ENCODE results near the gene MARK2. TPM values are rescaled to one million over a fixed set of nuclear protein-coding genes. Genes with fewer than 3 reads are reported as not detected.

Gene MARK2
- total and polyA plus RNA-seq, 2 donors, result 12.7 to 17.5 TPM

- peak; percentile 66 to 90 (median 74) for DNase-seq (ENCODE audit: low read depth in 6 of 9, low spot score in 9 of 9)
- H3K27ac ChIP-seq (ENCODE audit: low read depth in 1 of 2, low read length in 1 of 2), result peak overlapping the region; percentile 87 to 89
- H3K4me3 ChIP-seq (ENCODE audit: low read length in 2 of 2), result peak overlapping the region; percentile 51 to 53
- no peaks in the 10 kb centered on the region for H3K27me3 ChIP-seq (ENCODE audit: control insufficient read depth in 2 of 2, insufficient read depth in 1 of 2, low read length in 1 of 2)
- H3K4me1 ChIP-seq (ENCODE audit: control insufficient read depth in 2 of 2, insufficient read depth in 2 of 2, low read length in 2 of 2), result peaks cover 40 to 66% of the 10 kb centered on the region in 2 donors
- peaks cover 12 to 23% of the 10 kb centered on the region in 2 donors for H3K36me3 ChIP-seq (ENCODE audit: control insufficient read depth in 2 of 2, insufficient read depth in 2 of 2, low read length in 1 of 2)
- peaks cover 0 to 5% of the 10 kb centered on the region in 2 donors for H3K9me3 ChIP-seq (ENCODE audit: control insufficient read depth in 2 of 2, insufficient read depth in 1 of 2, low read length in 1 of 2)
- WGBS, result 28% methylated on average over 25 of the region's 25 CpGs
These were observed 49.5 kb downstream of the MARK2 start for GRCh38 chr11:63888170-63889086.

DNA sequence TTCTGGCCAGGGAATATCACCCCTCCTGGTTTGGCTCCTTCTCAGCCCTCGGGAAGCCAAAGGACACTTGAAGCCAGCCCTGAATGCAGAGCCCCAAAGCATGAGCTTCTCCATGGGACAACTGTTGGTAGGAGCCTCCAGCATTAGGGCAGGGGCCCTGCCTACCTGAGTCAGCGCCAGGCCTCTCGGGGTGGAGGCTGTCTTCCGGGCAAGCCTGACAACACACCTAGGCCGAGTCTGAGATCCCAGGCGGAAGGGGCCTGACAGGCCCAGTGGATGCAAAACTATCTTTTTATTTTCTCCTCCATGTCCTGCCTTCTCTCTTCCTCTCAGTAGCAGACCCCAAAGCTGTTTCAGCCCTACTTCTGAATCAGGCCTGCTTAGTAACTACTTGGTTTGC lies 50.4 kb downstream of the MARK2 start:
- whole genome bisulfite sequencing, result 96% methylated on average over 6 of the region's 6 CpGs
- Histone ChIP-seq H3K4me1 (ENCODE audit: control insufficient read depth in 2 of 2, insufficient read depth in 2 of 2, low read length in 2 of 2) (peaks cover 34 to 57% of the 10 kb centered on the region in 2 donors), H3K27me3 (ENCODE audit: control insufficient read depth in 2 of 2, insufficient read depth in 1 of 2, low read length in 1 of 2) (no peaks in the 10 kb centered on the region), H3K9me3 (ENCODE audit: control insufficient read depth in 2 of 2, insufficient read depth in 1 of 2, low read length in 1 of 2) (peaks cover 0 to 5% of the 10 kb centered on the region in 2 donors), H3K4me3 (ENCODE audit: low read length in 2 of 2) (no peak overlapping the region), H3K27ac (ENCODE audit: low read depth in 1 of 2, low read length in 1 of 2) (peak overlapping the region in 1 of 2 donors; percentile 19), H3K36me3 (ENCODE audit: control insufficient read depth in 2 of 2, insufficient read depth in 2 of 2, low read length in 1 of 2) (peaks cover 12 to 25% of the 10 kb centered on the region in 2 donors)
- DNase-seq (ENCODE audit: low read depth in 6 of 9, low spot score in 9 of 9), result no peak

- H3K4me1 ChIP-seq (ENCODE audit: control insufficient read depth in 2 of 2, insufficient read depth in 2 of 2, low read length in 2 of 2), result peaks cover 34 to 51% of the 10 kb centered on the region in 2 donors
- H3K36me3 ChIP-seq (ENCODE audit: control insufficient read depth in 2 of 2, insufficient read depth in 2 of 2, low read length in 1 of 2), result peaks cover 21 to 31% of the 10 kb centered on the region in 2 donors
- no peak for DNase-seq (ENCODE audit: low read depth in 6 of 9, low spot score in 9 of 9)
- peaks cover 0 to 5% of the 10 kb centered on the region in 2 donors for H3K9me3 ChIP-seq (ENCODE audit: control insufficient read depth in 2 of 2, insufficient read depth in 1 of 2, low read length in 1 of 2)
- no peak overlapping the region for H3K4me3 ChIP-seq (ENCODE audit: low read length in 2 of 2)
- no peak overlapping the region for H3K27ac ChIP-seq (ENCODE audit: low read depth in 1 of 2, low read length in 1 of 2)
- 90% methylated on average over 7 of the region's 7 CpGs for WGBS
- no peaks in the 10 kb centered on the region for H3K27me3 ChIP-seq (ENCODE audit: control insufficient read depth in 2 of 2, insufficient read depth in 1 of 2, low read length in 1 of 2)
These were observed 51.5 kb downstream of the MARK2 start for GRCh38 chr11:63890368-63890767.

DNA sequence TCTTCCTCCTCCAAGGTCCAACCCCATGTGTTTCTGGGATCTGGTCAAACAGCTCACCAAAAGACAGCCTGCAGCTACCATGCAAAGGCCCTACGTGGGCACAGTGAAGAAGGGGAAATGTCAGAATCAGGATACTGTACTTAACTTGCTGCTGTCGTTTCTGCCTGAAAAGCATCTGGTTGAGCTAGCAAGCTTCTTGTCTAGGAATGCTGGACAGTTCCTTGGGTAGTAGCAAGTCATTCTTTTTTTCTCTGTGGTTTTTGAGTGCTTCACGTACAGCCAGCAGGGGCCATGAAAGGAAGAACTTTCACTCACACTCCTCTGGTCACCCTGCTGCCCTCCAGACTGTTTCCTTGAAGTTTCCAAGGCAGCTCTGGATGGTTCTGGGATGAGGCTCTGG lies 53.3 kb downstream of the MARK2 start:
- Histone ChIP-seq H3K4me3 (ENCODE audit: low read length in 2 of 2) (no peak overlapping the region), H3K4me1 (ENCODE audit: control insufficient read depth in 2 of 2, insufficient read depth in 2 of 2, low read length in 2 of 2) (peaks cover 28 to 45% of the 10 kb centered on the region in 2 donors), H3K27ac (ENCODE audit: low read depth in 1 of 2, low read length in 1 of 2) (no peak overlapping the region), H3K9me3 (ENCODE audit: control insufficient read depth in 2 of 2, insufficient read depth in 1 of 2, low read length in 1 of 2) (peaks cover 0 to 5% of the 10 kb centered on the region in 2 donors), H3K36me3 (ENCODE audit: control insufficient read depth in 2 of 2, insufficient read depth in 2 of 2, low read length in 1 of 2) (peaks cover 39 to 45% of the 10 kb centered on the region in 2 donors), H3K27me3 (ENCODE audit: control insufficient read depth in 2 of 2, insufficient read depth in 1 of 2, low read length in 1 of 2) (no peaks in the 10 kb centered on the region)
- DNase-seq (ENCODE audit: low read depth in 6 of 9, low spot score in 9 of 9), result no peak
- 31% methylated on average over 3 of the region's 3 CpGs for WGBS

DNA sequence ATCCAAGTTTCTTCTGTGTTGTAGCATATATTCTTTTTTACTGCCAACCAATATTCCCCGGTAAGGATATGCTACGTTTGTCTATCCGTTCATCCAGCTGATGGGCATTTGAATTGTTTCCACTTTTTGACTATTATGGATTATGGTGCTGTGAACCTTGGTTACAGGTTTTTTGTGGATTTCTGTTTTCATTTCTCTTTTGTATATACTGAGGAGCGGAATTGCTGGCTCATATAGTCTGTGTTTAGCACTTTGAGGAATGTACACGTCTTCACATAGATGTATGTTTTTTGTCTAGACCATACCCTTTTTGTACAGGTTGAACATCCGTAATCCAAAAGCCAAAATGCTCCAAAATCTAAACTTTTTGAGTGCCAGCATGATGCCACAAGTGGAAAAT lies 54.4 kb downstream of the MARK2 start:
- Histone ChIP-seq H3K9me3 (ENCODE audit: control insufficient read depth in 2 of 2, insufficient read depth in 1 of 2, low read length in 1 of 2) (peaks cover 0 to 5% of the 10 kb centered on the region in 2 donors), H3K27ac (ENCODE audit: low read depth in 1 of 2, low read length in 1 of 2) (no peak overlapping the region), H3K4me3 (ENCODE audit: low read length in 2 of 2) (no peak overlapping the region), H3K27me3 (ENCODE audit: control insufficient read depth in 2 of 2, insufficient read depth in 1 of 2, low read length in 1 of 2) (no peaks in the 10 kb centered on the region), H3K4me1 (ENCODE audit: control insufficient read depth in 2 of 2, insufficient read depth in 2 of 2, low read length in 2 of 2) (peaks cover 18 to 33% of the 10 kb centered on the region in 2 donors), H3K36me3 (ENCODE audit: control insufficient read depth in 2 of 2, insufficient read depth in 2 of 2, low read length in 1 of 2) (peaks cover 50 to 56% of the 10 kb centered on the region in 2 donors)
- DNase-seq (ENCODE audit: low read depth in 6 of 9, low spot score in 9 of 9), result no peak
- WGBS, result 98% methylated on average over 6 of the region's 6 CpGs

GRCh38 chr11:63896071-63896470 lies 57.2 kb downstream of the MARK2 start:
- Histone ChIP-seq H3K4me1 (ENCODE audit: control insufficient read depth in 2 of 2, insufficient read depth in 2 of 2, low read length in 2 of 2) (peaks cover 0 to 11% of the 10 kb centered on the region in 2 donors), H3K4me3 (ENCODE audit: low read length in 2 of 2) (no peak overlapping the region), H3K36me3 (ENCODE audit: control insufficient read depth in 2 of 2, insufficient read depth in 2 of 2, low read length in 1 of 2) (peaks cover 68 to 77% of the 10 kb centered on the region in 2 donors), H3K27me3 (ENCODE audit: control insufficient read depth in 2 of 2, insufficient read depth in 1 of 2, low read length in 1 of 2) (no peaks in the 10 kb centered on the region), H3K27ac (ENCODE audit: low read depth in 1 of 2, low read length in 1 of 2) (no peak overlapping the region), H3K9me3 (ENCODE audit: control insufficient read depth in 2 of 2, insufficient read depth in 1 of 2, low read length in 1 of 2) (no peaks in the 10 kb centered on the region)
- 83% methylated on average over 4 of the region's 4 CpGs for WGBS
- no peak for DNase-seq (ENCODE audit: low read depth in 6 of 9, low spot score in 9 of 9)

DNA sequence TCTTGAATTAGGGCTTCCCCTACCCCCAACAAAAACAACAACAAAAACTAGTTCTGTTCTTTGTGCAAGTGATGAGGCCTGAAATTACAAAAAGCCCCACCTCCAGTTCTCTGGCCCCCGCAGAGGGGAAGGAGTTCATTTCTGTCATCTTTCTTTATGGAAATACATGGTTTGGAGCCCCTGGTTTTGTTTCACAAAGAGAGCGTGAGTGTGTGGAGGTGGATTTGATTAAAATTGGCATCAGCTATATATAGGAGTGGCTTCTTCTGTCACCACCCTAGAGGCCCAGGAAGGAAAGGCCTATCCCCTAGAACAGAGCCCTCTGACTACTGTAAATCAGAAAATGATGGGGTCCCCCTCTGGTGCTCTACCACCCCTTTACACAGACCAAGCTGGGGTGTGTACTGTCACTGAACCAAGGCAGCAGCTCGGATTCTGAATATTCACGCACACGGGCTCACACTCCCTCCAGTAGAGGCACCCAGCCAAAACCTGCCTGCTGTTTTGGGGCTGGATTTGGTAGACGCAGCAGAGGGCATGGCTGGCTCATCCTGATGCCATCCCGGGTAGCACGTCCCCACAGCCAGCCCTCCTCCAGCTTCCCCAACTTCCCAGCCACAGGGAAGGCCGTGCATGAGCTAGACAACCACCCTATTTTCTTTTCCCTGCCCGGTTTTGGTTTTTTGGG lies 58.7 kb downstream of the MARK2 start:
- 97% methylated on average over 10 of the region's 10 CpGs for WGBS

GRCh38 chr11:63901660-63902059 lies 62.8 kb downstream of the MARK2 start:
- Histone ChIP-seq H3K4me1 (ENCODE audit: control insufficient read depth in 2 of 2, insufficient read depth in 2 of 2, low read length in 2 of 2) (no peaks in the 10 kb centered on the region), H3K27ac (ENCODE audit: low read depth in 1 of 2, low read length in 1 of 2) (no peak overlapping the region), H3K36me3 (ENCODE audit: control insufficient read depth in 2 of 2, insufficient read depth in 2 of 2, low read length in 1 of 2) (peaks cover 96% of the 10 kb centered on the region in 2 donors), H3K9me3 (ENCODE audit: control insufficient read depth in 2 of 2, insufficient read depth in 1 of 2, low read length in 1 of 2) (no peaks in the 10 kb centered on the region), H3K4me3 (ENCODE audit: low read length in 2 of 2) (no peak overlapping the region), H3K27me3 (ENCODE audit: control insufficient read depth in 2 of 2, insufficient read depth in 1 of 2, low read length in 1 of 2) (no peaks in the 10 kb centered on the region)
- no peak for DNase-seq (ENCODE audit: low read depth in 6 of 9, low spot score in 9 of 9)
- WGBS, result 94% methylated on average over 3 of the region's 3 CpGs

More for the DNA sequence above, 58.7 kb downstream of the MARK2 start:
- no peak overlapping the region for H3K4me3 ChIP-seq (ENCODE audit: low read length in 2 of 2)
- no peaks in the 10 kb centered on the region for H3K27me3 ChIP-seq (ENCODE audit: control insufficient read depth in 2 of 2, insufficient read depth in 1 of 2, low read length in 1 of 2)
- no peak for DNase-seq (ENCODE audit: low read depth in 6 of 9, low spot score in 9 of 9)
- H3K9me3 ChIP-seq (ENCODE audit: control insufficient read depth in 2 of 2, insufficient read depth in 1 of 2, low read length in 1 of 2), result no peaks in the 10 kb centered on the region
- H3K27ac ChIP-seq (ENCODE audit: low read depth in 1 of 2, low read length in 1 of 2), result no peak overlapping the region
- H3K36me3 ChIP-seq (ENCODE audit: control insufficient read depth in 2 of 2, insufficient read depth in 2 of 2, low read length in 1 of 2), result peaks cover 78 to 85% of the 10 kb centered on the region in 2 donors
- no peaks in the 10 kb centered on the region for H3K4me1 ChIP-seq (ENCODE audit: control insufficient read depth in 2 of 2, insufficient read depth in 2 of 2, low read length in 2 of 2)

DNA sequence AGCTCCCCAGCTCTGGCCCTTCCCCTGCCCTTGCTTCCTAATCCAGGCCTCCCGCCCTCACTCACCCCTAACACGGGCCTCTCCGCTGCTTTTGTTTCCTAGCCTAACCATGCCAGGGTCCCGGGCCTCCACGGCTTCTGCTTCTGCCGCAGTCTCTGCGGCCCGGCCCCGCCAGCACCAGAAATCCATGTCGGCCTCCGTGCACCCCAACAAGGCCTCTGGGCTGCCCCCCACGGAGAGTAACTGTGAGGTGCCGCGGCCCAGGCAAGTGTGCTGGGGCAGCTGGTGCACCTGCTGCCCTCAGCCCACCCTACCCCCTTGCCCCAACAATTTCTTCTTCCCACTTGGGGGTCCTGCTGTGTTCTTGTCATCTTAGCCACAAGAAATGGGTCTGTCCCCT lies 65.0 kb downstream of the MARK2 start:
- peaks cover 0 to 5% of the 10 kb centered on the region in 2 donors for H3K4me1 ChIP-seq (ENCODE audit: control insufficient read depth in 2 of 2, insufficient read depth in 2 of 2, low read length in 2 of 2)
- H3K27ac ChIP-seq (ENCODE audit: low read depth in 1 of 2, low read length in 1 of 2), result no peak overlapping the region
- no peak overlapping the region for H3K4me3 ChIP-seq (ENCODE audit: low read length in 2 of 2)
- H3K36me3 ChIP-seq (ENCODE audit: control insufficient read depth in 2 of 2, insufficient read depth in 2 of 2, low read length in 1 of 2), result peaks cover 95 to 96% of the 10 kb centered on the region in 2 donors
- DNase-seq (ENCODE audit: low read depth in 6 of 9, low spot score in 9 of 9), result no peak
- WGBS, result 99% methylated on average over 14 of the region's 14 CpGs
- no peaks in the 10 kb centered on the region for H3K9me3 ChIP-seq (ENCODE audit: control insufficient read depth in 2 of 2, insufficient read depth in 1 of 2, low read length in 1 of 2)
- no peaks in the 10 kb centered on the region for H3K27me3 ChIP-seq (ENCODE audit: control insufficient read depth in 2 of 2, insufficient read depth in 1 of 2, low read length in 1 of 2)

Measured in thymus (tissue), 11 donors.